Activated CD4-positive, alpha-beta T cell treated with anti-CD3 and anti-CD28 coated beads for 4 hours (primary cell): ENCODE results near the gene AVP.
"Not testable (repeated sequence)": the region's sequence is repeated elsewhere in the genome, so short reads cannot be mapped to it uniquely, and the experiment has no call there.

Experiments used
- DNase-seq, 2 donors: peaks; one replicate each; pipeline ENCODE4 v3.0.0-alpha.2; 2020

The AVP gene

GRCh38 chr20:3082955-3083952 lies 1.3 kb downstream of the AVP start:
- no peak for DNase-seq

DNA sequence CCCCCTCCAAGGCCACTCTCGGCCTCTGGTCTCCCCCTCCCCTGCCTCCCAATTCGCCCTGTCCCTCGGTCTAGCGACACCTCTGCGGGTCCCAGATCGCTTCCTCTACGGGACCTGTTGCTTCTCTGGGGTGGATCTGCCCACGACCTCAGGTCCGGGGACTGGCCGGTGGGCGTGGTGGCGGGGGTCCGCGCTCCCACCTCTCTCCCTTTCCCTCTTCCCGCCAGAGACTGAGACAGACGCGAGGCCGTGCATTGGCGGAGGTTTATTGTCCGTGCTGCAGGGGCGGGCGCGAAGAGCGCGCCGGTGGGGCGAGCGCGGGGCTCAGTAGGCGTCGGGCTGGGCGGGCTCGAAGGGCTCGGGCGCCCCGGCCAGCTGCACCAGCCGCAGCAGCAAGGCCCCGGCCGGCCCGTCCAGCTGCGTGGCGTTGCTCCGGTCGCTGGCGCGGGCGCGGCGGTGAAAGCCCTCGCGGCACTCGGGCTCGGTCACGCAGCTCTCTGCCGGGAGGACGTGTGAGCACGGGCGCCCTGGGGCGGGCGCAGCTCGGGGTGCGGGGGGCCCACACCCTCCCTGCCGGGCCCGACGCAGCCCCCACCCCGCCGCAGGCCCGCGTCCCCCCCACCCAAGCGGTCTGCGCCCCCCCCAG lies 2.1 kb downstream of the AVP start:
- no peak for DNase-seq

GRCh38 chr20:3081641-3082040 lies 2.9 kb downstream of the AVP start:
- DNase-seq = no peak

- no peak for DNase-seq
These were observed 3.6 kb downstream of the AVP start for GRCh38 chr20:3080939-3081388.

DNA sequence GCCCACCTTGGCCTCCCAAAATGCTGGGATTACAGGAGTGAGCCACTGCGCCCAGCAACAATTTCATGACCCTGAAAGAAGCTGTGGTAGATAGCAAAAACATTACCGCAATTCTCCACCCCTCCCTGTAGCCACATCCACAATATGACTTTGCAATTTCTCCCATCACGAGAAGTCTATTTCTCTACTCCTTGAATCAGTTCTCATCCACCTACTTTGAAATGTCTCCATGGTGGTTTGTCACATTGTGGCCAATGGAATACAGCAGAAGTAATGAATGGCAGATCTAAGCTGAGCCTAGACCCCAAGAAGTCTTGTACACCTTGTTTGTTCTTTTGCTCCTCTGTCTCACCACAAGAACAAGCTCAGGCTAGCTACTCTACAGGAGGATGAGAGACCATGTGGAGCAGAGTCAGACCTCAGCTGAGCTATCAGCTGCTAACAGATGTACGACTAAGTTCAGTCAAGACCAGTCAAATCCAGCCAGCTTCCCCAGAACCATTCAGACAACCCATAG lies 6.8 kb downstream of the AVP start:
- DNase-seq = no peak

DNA sequence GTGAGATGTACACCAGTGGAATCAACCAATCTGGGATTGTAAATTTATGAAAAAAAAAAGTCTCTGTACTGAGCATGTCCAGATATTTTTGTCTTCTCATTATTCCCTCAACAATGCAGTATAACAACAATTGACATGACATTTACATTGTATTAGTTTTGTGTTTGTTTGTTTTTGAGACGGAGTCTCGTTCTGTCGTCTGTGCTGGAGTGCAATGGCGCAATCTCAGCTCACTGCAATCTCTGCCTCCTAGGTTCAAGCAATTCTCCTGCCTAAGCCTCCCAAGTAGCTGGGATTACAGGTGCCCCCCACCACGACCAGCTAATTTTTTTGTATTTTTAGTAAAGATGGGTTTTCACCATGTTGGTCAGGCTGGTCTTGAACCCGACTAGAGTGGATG lies 9.2 kb downstream of the AVP start:
- not testable (repeated sequence) for DNase-seq

- DNase-seq = no peak
These were observed 9.7 kb downstream of the AVP start for GRCh38 chr20:3074812-3075211.

DNA sequence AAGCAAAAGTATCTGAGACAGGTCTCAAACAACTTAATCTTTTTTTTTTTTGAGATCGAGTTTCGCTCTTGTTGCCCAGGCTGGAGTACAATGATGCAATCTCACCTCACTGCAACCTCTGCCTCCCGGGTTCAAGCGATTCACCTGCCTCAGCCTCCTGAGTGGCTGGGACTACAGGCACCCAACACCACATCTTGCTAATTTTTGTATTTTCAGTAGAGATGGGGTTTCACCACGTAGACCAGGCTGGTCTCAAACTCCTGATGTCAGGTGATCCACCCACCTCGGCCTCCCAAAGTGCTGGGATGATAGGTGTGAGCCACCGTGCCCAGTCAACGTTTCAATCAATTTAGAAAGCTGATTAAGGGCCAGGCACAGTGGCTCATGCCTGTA lies 11.3 kb downstream of the AVP start:
- not testable (repeated sequence) for DNase-seq

DNA sequence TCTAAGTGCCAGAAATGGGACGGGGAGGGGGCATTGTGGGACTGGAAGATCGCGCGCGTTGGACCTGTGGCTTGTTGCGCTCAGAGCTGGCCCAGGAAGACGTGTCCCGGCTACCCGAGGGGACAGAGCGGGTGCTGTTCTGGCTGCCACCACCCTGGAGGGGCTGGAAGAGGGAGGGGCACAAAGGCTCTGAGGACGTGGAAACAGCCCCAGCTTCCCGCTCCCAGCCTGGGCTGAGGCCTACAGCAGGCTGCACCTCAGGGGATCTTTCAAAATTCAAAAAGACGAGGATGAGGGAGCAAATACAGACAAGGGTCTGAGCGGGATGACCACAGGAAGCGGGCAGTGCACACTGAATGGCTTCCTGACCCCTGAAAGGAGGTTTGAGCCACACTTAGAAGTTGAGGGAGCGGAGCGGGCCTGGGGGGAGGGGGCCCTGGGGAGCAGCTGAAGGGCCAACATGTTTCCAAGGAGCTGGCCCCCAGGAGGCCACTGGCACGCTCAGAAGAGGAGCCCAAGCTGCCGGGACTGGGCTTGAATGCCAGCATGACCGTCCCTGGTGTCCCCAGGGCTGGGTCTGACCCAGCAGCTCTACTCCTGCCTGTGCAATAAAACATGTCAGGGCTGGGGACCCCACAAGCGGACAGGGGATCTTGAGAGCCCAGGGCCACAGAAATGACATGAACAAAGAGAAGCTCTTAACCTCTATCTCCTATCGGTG lies 11.8 kb downstream of the AVP start:
- DNase-seq = no peak

DNA sequence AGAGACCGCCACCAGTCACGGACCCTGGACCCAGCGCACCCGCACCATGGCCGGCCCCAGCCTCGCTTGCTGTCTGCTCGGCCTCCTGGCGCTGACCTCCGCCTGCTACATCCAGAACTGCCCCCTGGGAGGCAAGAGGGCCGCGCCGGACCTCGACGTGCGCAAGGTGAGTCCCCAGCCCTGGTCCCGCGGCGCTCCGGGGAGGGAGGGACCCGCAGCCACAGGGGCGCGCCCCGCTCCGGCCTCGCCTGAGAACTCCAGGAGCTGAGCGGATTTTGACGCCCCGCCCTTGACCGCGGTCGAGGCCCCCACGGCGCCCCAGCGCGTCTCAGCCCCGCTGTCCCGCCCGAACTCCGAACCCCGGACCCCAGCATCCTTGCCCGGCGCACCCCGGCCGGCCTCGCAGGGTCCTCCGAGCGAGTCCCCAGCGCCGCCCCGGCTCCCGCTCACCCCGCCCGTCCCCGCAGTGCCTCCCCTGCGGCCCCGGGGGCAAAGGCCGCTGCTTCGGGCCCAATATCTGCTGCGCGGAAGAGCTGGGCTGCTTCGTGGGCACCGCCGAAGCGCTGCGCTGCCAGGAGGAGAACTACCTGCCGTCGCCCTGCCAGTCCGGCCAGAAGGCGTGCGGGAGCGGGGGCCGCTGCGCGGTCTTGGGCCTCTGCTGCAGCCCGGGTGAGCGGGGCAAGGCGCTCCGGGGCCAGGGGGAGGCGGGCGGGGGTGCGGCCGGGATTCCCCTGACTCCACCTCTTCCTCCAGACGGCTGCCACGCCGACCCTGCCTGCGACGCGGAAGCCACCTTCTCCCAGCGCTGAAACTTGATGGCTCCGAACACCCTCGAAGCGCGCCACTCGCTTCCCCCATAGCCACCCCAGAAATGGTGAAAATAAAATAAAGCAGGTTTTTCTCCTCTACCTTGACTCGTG lies 12.7 kb downstream of the AVP start, which contains the start of gene OXT:
Gene OXT, plus strand, starts transcription at position 11 of the 920 bp plus-strand sequence. Its CDS starts 36 bp downstream, at position 47.
- DNase-seq = peak; percentile 74 to 79

DNA sequence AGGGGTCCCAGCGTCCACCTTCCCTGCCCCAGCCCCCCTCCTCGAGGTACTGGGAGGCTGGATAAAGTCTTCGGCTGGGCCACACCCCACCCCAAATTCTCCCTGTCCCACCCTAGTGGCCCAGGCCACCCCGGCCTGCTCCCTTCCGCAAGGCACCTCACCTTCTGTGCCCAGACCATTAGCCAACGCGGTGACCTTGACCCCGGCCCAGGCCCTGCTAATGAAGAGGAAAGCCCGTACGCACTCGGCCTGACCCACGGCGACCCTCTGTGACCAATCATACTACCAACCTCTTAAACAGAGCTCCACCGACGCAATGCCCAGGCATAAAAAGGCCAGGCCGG lies 13.3 kb downstream of the AVP start:
- no peak for DNase-seq

- no peak for DNase-seq
These were observed 13.8 kb downstream of the AVP start for GRCh38 chr20:3070725-3071124.

- peak in 1 of 2 donors; percentile 48 for DNase-seq
These were observed 15.3 kb downstream of the AVP start for GRCh38 chr20:3068986-3069900.

DNA sequence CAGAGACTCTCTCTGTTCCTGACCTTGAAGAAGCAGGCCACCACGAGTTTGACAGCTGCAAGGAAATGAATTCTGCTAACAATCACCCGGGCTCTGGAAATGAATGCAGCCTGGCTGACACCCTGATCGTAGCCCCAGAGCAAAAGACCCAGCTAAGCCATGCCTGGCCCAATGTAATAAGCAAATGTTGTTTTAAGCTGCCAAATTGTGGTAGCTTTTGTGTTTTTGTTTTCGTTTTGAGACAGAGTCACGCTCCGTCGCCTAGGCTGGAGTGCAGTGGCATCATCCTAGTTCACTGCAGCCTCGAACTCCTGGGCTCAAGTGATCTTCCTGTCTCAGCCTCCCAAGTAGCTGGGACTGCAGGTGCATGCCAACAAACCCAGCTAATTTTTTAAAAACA lies 16.4 kb downstream of the AVP start:
- DNase-seq = no peak

DNA sequence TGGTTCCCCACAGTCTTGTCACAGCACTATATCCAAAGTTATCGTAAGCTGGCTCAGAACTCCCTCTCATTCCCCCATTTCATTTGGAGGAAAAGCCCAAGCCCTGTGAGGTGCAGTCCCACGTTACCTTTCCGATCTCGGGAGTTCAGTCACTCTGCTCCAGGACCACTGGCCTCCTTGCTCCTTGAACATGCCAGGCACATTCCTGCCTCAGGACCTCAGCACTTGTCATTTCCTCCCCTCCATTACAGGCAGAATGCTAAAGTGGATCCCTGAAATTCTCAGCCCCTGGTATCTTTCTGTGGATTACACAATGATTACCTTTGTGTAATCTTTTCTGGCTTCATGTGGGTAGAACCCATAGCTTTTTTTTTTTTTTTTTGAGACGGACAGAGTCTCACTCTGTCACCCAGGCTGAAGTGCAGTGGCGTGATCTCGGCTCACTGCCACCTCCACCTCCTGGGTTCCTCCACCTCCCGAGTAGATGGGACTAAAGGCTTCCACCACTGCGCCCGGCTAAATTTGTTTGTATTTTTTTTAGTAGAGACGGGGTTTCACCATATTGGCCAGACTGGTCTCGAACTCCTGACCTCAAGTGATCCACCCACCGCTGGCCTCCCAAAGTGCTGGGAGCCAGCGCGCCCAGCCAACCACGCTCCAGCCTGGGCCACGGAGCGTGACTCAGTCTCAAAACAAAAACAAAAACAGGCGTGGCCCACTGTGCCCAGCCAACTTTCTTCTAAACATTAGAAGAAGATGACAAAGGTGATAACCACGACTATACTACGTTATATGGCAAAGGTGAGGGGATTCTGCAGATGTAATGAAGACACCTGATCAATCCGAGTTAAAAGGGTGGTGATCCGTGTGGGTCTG lies 17.1 kb downstream of the AVP start:
- DNase-seq = no peak

GRCh38 chr20:3064119-3064518 lies 20.4 kb downstream of the AVP start:
- not testable (repeated sequence) for DNase-seq

GRCh38 chr20:3059489-3059888 lies 25.0 kb downstream of the AVP start:
- DNase-seq = no peak

GRCh38 chr20:3051385-3052019 lies 33.0 kb downstream of the AVP start:
- DNase-seq = no peak
